Suppressor macrophage treated with lipopolysaccharide for 4 hours (primary cell): ENCODE measurements around the gene FCHSD2.
"Not testable (repeated sequence)": the region's sequence is repeated elsewhere in the genome, so short reads cannot be mapped to it uniquely, and the experiment has no call there.

Experiments used
- DNase-seq: peaks from one replicate; pipeline ENCODE4 v3.0.0-alpha.2; 2020

FCHSD2 gene

DNA sequence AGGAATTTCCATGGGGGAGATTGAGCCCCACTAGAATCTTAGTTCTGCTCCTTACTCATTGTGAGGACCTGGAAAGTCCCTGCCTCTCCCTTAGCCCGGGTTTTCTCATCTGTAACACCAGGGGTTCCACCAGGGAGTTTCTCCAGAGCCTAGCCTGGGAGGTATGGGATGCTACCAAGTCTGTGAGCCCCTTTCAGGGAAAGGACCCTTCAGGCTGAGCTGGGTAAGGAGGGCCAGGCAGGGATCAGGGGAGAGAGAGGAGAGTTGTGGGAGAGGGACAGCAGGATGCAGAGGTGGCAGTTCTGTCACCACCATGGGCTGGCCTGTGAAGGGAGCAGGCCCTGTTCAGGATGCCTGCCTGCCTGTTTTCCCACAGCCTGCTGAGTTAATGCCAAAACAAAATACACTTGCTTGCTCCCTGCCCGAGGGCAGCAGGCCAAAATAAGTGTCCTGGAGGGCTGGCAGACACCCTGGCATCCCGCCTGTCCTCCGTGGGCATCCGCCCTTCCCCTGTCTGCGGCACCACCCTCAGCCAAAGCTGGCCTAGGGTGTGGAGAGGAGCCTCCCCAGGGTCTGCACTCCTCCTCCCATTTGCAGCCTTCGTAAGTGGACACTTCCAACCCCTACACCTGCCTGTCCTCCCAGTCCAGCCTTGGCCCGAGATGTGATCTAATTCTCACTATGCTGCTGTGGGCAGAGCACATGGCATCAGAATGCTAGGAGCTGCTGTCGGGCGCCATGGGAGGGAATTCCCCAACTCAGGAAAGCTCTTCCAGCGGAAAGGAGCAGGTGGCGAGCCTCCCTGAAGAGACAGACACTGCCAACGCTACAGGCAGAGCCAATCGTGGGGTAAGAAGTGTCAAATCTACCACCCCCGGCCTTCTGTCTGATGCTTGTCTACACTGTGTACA is 5.9 kb upstream of the FCHSD2 start:
- DNase-seq: peak; percentile 85

DNA sequence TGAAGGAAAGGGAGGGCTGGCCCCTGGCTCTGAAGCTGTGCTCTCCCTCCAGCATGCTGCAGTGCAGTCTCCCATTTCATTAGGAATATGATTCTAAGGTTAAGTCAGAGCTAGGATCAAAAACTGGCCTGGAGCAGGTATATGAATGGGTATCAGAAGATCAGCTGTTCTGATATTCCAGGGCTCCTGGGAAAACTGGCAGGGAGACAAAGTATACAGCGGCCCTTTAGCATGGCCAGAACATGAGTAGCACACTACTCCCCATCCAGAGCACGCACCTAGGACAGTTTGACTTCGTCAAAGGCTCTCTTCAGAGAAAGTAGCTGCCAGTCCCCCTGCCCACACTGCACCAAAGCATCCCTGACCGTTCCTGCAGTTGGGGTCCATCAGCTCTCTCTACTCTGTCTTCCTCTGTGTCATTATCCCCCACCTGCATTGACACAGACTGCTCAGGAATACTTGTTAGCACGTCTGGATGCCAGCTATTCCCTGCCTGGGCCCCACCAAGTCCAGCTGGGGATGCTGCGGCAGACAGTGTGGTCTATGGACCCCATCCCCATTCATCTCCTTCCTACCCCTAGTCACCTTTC is 4.0 kb upstream of the FCHSD2 start:
- DNase-seq: no peak

DNA sequence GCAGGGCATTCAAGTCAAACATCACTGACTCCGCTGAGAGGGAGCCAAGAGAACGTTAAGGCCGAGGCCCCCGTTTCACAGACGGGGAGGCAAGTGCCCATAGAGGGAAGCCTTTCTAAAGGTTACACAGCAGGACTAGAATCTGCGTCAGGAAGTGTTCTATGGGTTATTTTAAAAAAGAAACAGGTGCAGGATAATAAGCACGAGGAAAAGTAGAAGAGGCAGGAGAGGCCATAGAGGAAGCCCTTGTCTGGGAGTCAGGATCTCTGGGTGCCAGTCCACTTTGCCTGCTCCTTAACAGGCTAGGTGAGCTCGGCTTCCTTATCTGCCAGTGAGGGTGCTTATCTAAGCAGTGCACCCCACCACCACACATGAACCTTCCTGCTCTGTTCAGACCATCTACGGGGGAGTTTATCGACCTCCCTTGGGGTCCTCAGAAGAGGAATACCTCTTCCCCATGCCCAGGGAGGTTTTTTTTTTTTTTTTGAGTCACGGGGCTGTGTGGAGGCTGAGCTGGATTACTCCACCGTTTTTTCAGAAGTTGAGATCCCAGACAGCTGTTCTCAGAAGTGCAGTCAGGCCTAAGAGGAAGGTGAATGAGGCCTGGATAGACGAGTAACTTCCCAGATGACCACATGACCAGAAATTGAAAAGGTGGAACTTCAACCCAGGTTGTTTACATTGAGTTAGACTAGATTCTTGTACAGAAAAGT is 1.2 kb upstream of the FCHSD2 start:
- peak; percentile 64 for DNase-seq

DNA sequence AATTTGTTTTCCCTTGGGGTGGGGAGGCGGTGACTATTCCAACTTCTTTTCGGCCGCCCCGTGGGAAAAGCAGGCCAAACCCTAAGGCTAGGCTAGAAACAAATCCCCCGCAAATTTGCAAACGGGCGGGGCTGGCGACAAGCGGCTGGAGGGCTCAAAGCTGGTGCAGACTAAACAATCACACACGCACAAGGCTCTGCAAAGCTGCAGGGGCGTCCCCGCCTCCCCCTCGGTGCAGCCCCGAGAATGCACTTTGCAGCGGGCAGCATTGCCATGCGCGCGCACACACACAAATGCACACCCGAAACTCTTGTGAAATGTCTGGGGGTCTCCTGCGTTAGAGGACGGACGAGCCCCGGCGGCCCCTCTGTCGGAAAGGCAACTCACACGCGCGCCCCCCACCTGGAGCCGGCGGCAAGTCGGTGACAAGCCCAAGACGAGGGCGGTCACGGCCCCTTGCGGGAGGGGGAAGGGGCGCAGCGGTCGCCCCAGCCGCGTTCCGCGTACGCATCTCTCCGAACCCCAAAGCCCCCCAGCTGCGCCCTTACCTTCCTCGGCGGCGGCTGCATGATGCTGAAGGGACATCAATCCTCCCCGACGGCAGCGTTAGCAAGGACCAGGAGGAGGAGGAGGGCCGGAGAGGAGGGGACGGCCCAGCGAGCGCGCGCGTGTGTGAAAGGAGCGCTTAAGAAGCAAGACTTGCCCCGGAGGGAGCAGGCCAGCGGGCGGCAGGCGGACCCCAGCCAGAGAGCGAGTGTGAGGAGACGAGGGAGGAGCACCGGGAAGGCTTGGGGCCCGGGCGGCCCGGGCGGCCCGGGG is 600 bp downstream of the FCHSD2 start:
- peak; percentile 73 for DNase-seq

DNA sequence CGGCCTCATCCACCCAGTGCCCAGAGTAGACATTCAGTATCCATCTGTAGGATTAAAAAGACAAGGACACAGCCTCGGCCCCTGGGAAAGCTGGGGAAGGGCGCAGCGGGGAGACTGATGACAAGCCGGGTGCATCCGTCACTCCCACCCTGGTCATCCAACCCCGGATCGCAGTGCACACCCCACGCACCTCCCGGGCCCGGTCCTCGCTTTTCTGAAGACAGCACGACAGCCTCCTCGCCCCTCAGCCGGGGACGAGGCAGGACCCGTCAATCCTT is 1.1 kb downstream of the FCHSD2 start:
- no peak for DNase-seq

DNA sequence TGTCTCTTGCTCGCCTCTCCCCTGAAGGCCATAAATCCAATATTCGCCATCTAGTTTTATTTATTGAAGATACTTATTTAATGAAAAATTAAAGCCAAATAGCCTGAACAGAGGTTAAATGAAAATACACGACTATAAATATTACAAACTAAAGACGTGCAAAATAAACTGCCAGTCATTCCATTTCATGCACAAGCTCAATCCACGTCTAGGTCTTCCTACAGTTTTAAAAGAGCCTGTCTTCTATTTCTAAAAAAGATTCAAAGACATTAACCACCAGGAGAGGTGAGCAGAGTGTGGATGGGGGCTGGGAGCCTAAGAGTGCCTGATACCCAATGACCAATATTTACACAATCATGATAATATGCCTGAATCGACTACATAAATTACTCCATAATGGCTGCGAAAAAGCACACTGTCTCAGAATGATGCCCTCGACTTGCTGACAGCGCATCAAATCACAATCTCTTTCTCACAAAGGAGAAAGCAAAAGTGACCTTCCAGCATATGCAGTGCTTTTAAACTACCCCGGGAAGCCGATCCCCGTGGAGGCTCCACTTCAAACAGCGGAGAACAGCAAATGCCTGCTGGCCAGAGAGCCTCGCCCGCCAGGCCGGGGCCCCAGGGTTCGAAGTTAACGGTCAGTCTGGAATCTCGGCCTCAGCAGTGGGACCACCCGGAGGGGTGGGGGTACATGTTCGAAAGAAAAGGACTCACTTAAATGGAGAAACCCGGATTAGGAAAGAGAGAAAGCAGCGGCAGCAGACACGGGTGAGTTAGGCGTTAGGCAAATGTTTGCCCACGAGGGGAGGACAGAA is 1.7 kb downstream of the FCHSD2 start:
- peak; percentile 67 for DNase-seq

DNA sequence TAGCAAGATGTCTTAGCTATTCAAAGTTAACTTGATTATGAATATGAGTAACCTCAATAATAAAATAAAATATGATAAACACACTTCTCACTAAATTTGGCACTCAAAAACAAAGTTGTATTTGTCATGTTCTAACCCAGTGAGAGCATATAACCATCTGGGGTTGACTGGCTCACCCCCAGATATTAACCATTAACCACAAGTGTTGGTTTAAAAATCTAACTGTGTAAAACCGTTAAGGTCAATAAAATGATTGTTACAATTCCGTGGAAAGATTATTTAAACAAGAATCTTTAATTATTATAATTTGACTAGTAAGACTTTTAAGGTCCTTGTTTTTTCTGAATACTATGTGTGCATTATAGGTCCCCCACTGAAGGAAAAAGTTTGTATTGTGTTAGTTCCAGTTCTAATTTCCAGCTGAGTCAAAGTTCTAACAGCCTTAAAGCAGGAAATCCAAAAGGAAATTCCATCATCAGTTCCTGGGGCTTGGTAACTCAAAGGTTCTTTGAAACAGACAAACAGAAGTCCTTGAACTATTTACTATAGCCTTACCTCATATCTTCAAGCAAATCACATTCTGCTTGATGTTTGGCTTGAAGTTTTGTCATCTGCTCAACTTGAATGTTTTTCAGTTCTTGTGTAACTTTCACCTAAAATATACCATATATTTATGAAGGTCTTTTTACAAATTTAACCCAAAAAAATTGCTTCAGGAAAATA is 2.5 kb downstream of the FCHSD2 start:
- peak; percentile 60 for DNase-seq

DNA sequence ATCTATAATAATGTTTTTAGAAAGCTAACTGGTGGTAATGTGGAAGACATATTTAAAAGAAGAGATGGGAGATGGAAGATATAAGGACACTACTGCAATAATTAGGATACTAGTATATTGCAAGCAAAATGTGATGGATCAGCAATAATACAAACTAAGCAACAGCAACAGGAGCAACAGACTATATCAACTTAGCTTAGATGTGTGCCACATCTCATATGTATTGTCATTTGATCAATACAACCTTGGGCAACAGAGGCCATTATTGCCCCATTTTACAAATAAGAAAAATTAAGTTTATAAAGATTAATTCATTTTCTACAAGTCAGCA is 4.2 kb downstream of the FCHSD2 start:
- DNase-seq: no peak

DNA sequence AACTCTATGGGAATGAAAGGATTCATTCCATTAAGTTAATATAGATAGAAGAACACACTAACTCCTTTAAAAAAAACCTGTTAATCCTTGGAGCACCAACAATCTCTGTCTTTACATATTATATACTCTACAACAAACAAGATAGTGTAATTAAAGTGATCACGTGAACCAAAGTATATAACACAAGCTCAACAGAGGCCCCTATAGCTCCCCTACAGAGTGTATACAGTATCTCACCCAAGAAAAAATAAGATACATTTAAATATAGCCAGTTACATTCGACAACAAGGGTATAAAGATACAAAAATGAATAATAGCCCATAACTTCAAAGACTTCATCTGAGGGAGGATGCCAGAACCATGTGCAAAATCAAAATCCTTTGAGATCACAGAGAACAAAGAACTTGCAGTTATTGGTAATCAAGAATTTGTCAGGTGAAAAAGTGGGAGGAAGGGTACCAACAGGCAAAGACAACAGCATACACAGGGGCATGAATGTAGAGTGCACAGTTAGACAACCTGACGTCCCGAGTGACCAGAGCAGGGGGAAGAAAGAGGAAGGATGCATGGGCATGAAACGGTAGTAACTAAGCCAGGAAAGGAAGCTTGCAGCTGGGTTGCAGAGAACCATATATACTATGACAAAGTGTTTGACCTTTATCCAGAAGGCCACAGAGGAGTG is 4.7 kb downstream of the FCHSD2 start:
- DNase-seq: peak; percentile 63

DNA sequence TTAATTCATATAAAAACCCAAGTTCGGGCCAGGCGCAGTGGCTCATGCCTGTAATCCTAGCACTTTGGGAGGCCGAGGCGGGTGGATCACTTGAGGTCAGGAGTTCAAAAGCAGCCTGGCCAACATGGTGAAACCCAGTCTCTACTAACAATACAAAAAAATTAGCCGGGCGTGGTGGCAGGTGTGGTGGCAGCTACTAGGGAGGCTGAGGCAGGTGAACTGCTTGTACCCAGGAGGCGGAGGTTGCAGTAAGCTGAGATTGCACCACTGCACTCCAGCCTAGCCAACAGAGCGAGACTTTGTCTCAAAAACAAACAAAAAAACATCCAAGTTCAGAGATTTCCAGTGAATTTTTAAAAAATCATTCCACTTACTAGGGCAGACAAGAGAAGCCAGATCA is 5.4 kb downstream of the FCHSD2 start:
- DNase-seq: not testable (repeated sequence)

DNA sequence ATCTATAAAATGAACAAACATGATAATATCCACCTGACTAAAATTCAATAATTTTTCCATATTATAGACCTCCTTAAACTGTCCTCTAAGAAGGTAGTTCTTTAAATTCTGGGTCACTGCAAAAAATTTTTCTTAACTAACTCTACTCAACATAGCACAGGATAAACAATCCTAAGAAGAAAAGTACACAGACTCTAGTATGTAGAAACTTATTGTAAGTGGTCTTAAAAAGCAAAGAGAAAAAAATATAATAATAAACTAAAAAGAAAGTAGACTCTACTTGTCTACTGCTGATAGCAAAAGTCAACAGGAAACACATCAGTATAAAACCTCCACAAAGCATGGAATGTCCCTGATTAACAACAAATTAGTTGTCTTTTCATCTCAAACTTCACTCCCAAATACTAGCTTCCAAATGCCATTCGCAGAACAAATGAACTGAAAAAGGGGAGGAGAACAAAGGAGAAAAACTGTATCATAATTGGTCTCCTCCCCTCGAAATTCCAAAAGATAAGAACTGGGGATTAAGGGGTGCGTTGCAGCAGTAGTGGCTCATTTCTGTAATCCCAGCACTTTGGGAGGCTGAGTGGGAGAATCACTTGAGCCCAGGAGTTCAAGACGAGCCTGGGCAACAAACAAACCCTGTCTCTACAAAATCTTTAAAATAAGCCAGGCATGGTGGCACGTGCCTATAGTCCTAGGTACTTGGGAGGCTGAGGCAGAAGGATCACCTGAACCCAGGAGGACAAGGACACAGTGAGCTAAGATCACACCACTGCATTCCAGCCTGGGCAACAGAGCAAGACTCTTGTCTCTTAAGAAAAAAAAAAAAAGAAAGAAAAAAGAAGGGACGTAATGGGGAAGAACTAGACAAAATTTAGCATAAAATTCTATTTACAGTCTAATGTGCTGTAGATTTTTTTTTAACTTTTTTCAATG is 6.5 kb downstream of the FCHSD2 start:
- DNase-seq: no peak

DNA sequence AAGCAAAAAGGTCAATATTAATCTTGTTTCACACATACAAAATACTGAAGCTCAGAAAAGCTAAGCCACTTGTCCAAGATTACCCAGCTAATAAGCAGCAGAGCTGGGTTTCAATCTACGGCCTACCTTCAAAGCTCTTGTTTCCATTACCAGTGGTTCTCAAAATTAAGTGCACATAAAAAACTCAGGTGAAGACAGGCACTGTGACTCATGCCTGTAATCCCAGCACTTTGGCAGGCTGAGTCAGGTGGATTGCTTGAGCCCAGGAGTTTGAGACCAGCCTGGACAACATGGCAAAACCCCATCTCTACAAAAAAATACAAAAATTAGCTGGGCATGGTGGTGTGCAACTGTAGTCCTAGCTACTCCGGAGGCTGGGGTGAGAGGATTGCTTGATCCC is 9.8 kb downstream of the FCHSD2 start:
- not testable (repeated sequence) for DNase-seq

DNA sequence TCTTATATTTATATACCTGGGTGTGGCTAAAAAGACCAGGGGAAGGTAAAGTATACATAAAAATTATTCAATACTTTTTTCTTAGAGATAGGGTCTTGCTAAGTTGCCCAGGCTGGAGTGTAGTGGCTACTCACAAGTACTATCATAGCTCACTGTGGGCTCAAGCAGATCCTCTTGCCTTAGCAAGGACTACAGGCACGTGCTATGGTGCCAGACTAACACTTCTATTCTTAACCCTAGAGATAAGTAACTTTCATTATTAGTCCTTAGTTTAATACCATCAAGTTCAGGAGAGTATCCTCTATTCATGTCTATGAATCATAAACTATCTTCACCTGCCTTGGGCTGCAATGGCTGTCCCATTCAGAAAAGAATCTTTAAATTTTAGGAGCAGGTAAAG is 11.9 kb downstream of the FCHSD2 start:
- no peak for DNase-seq

DNA sequence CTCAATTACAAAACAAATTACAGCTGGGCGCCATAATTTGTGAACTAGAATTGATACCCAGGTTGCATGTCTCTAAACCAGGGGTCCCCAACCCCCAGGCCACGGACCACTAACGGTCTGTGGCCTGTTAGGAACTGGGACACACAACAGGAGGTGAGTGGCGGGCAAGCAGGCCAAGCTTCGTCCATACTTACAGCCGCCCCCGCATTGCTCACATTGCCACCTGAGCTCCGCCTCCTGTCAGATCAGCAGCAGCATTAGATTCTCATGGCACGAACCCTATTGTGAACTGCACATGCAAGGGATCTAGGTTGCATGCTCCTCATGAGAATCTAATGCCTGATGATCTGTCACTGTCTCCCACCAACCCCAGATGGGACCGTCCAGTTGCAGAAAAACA is 12.9 kb downstream of the FCHSD2 start:
- no peak for DNase-seq

DNA sequence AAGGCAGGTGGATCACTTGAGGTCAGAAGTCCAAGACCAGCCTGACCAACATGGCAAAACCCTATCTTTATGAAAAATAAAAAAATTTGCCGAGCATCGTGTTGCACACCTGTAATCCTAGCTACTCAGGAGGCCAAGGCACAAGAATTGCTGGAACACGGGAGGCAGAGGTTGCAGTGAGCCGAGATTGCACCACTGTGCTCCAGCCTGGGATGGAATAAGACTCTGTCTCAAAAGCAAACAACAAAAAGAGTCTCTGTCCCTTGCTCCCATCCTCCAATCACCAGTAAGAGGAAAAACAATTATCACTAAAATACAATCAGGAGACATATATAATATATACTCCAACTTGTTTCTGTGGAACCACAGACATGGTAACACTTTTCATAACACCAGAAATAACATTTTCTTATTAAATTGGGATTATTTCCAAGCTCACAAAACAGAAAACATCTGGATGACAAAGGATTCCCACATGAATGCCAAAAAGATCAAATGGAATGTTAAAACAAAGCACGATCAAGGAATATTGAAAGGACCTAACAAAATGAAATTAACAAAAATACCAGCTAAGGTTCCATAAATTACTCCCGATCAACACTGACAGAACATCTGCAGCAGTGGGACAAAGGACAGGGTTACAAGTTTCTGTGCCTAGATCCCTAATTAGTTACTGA is 15.2 kb downstream of the FCHSD2 start:
- no peak for DNase-seq

DNA sequence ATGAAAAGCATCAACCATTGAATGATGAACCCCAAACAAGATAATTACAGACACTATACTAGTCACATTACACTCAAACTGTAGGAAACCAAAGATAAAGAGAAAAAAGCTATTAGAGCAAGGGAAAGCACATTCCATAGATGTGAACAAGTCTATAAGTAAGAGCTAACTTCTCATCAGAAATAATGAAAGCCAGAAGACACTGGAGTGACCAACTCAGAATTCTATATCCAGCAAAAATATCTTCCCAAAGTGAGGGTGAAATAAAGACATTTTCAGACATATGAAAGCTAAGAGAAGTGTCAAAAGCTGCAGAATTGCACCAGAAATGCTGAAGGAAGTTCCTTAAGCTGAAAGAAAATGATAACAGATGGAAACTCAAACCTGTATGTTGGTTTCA is 17.3 kb downstream of the FCHSD2 start:
- no peak for DNase-seq

DNA sequence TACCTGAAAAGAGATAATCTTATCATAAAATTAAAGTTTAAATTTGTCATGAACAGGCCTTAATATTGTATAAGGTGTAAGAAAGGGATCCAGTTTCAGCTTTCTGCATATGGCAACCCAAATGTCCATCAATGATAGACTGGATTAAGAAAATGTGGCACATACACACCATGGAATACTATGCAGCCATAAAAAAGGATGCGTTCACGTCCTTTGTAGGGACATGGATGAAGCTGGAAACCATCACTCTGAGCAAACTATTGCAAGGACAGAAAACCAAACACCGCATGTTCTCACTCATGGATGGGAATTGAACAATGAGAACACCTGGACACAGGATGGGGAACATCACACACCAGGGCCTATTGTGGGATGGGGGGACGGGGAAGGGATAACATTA is 18.2 kb downstream of the FCHSD2 start:
- DNase-seq: not testable (repeated sequence)

DNA sequence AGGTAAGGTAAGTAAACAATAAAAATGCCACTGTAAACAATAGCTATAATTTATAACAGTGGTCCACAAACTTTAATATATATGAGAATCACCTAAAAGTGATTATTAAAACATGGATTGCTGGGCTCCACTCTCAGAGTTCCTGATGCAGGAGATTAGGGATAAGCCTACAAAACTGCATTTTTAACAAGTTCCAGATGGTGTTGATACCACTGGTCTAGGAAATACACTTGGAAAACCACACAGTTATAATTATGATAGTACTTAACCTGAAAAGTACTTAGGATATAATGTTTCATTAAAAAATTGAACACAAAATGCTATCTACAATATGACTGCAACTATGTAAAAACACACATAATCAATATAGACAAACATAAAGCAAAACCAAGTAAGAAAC is 20.4 kb downstream of the FCHSD2 start:
- no peak for DNase-seq

DNA sequence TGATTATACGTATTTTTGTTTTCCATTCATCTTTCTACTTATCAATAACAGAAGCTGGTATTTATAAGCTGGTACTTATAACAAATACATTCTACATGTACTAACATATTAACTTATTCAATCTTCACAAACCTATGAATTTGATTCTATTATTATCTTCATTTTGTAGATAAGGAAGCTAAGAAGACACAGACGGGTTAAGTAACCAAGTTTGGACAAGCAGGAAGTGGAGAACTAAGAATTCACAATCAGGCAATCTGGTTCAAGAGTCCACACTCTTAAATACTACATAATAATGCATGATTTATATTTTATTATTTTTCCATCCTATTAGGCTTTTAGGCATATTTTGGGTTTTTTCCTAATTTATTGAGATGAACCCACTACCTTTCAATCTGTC is 25.0 kb downstream of the FCHSD2 start:
- no peak for DNase-seq
